ENCODE results near the gene HCAR2.
"Not testable (repeated sequence)": the region's sequence is repeated elsewhere in the genome, so short reads cannot be mapped to it uniquely, and the experiment has no call there.

Gene HCAR2

GRCh38 chr12:122716658-122717057, 13.5 kb upstream of the HCAR2 start, which contains the start of gene HCAR3:
HCAR3 (minus strand) TSS chr12:122716811; CDS start chr12:122716737, 74 bp downstream.
- not testable (repeated sequence) for DNase-seq (ENCODE audit: low read depth)

DNA sequence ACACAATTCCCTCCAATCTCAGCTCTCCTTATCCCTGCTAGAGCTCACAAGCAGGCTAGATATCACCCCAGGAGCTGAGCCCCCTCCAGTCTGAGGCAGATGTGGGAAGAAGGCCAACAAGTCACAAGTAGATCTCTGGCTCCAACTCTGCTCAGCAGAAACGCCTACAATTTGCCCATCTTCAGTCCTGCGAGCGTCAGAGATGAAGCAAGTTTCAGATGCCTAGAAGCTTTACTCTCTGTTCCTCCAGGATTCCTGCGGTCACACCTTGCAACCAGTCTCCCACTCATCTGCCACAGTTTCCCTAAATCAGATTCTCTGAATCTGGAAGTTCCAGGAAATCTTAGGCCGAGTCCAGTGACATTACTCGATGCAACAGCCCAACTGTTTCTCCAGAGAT, 12.1 kb upstream of the HCAR2 start:
- not testable (repeated sequence) for DNase-seq (ENCODE audit: low read depth)

DNA sequence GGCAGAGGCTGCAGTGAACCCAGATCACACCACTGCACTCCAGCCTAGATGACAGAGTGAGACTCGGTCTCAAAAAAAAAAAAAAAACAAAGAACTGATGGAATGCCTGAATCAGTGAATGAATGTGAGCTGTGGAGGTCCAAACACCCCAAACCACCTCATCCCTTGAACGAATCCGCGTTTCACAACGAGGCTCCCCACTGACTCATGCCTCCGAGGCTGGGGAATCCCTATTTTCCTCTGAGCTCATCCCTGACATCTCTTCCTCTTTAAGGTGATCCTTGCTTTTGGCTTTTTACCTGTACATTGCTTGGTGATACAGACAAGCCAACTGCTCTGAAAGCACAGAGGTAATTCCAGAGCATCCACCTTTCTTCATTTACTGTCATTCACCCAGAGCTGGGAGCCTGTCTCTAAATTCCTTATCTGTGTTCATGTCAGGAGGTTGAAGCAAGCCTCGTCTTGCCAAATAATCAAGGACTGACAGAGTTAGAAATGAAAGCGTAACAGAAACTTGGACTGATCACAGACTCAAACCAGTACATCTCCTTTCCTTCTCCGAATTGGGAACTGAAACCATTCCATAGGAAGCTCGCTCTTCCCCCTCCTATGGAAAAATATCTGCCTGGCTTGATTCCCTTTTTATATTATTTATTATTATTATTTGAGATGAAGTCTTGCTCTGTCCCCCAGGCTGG, 10.5 kb upstream of the HCAR2 start:
- not testable (repeated sequence) for DNase-seq (ENCODE audit: low read depth)

DNA sequence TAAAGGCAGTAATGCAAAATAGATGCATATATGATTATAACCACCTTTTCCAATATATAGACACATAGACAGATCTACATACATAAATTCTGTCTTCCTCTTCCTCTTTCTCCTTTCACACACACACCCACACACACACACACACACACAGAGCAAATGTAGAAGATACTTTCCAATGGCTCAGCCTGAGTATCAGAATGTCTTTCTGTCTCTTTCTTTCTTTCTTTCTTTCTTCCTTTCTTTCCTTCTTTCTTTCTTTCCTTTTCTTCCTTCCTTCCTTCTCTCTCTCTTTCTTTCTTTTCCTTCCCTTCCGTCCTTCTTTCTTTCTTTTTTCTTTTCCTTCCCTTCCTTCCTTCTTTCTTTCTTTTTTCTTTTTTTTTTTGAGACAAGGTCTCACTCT, 8.1 kb upstream of the HCAR2 start:
- not testable (repeated sequence) for DNase-seq (ENCODE audit: low read depth)

GRCh38 chr12:122710341-122710740, 7.2 kb upstream of the HCAR2 start:
- not testable (repeated sequence) for DNase-seq (ENCODE audit: low read depth)

GRCh38 chr12:122709287-122709686, 6.1 kb upstream of the HCAR2 start:
- DNase-seq (ENCODE audit: low read depth) = not testable (repeated sequence)

DNA sequence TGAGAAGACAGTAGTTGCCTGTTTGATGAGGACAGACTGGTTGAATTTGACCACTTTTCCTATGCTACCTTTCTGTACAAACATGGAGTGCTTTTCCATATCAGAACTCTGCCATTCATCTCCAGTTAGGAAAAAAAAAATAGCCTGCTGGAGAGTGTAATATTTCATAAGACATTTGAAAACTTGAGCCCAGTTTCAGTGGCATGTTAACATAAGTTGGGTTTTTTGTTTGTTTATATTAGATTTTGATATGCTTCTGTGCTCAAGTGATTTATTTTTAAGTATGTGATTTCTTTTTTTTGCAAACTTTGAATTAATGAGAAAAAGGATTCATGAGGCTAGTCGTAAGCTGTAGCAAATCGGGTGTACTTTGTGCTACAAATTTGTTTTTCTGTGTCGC, 684 bp upstream of the HCAR2 start:
- DNase-seq (ENCODE audit: low read depth) = not testable (repeated sequence)

- DNase-seq (ENCODE audit: low read depth) = not testable (repeated sequence)
Measured at GRCh38 chr12:122701481-122701880, 1.7 kb downstream of the HCAR2 start.

GRCh38 chr12:122700038-122700710, 3.0 kb downstream of the HCAR2 start:
- not testable (repeated sequence) for DNase-seq (ENCODE audit: low read depth)

DNA sequence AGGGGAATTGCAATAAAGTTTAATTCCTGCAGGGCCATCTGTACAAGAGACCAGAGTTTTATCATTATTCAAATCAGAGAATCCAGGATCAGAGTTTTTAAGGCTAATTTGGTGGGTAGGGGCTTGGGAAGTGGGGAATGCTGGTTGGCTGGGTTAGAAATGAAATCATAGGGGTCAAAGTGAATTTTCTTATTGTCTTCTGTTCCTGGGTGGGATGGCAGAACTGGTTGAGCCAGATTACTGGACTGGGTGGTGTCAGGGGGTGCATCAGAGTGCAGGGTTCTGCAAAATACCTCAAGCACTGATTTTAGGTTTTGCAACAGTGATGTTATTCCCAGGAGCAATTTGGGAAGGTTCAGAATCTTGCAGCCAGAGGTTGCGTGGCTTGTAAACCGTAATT, 6.2 kb downstream of the HCAR2 start:
- not testable (repeated sequence) for DNase-seq (ENCODE audit: low read depth)

- DNase-seq (ENCODE audit: low read depth) = no peak
Measured at GRCh38 chr12:122691566-122691965, 11.6 kb downstream of the HCAR2 start.

DNA sequence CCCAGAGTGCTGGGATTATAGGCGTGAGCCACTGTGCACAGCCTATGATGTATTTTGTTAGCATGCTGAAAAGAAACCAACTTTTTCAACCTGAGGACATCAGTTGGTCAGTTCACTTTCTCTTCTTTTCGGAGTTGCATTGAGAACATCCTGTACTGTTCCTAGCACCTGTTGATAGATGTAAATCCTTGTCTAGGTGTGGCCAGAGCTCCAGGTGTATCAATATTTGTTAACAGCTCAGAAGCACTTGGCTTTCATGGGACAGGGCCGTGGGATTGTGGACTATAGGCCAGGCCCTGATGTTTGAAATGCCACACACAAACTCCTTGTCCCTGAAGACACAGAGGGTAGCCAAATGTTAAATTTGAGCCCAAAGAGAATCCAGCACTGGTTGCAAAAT, 14.9 kb downstream of the HCAR2 start:
- DNase-seq (ENCODE audit: low read depth) = no peak

- no peak for DNase-seq (ENCODE audit: low read depth)
Measured at GRCh38 chr12:122687086-122687485, 16.1 kb downstream of the HCAR2 start.

GRCh38 chr12:122686538-122686937, 16.6 kb downstream of the HCAR2 start:
- DNase-seq (ENCODE audit: low read depth) = no peak

GRCh38 chr12:122684297-122684813, 18.8 kb downstream of the HCAR2 start:
- no peak for DNase-seq (ENCODE audit: low read depth)

GRCh38 chr12:122681814-122682213, 21.3 kb downstream of the HCAR2 start:
- no peak for DNase-seq (ENCODE audit: low read depth)

- DNase-seq (ENCODE audit: low read depth) = not testable (repeated sequence)
Measured at GRCh38 chr12:122680989-122681388, 22.2 kb downstream of the HCAR2 start.

DNA sequence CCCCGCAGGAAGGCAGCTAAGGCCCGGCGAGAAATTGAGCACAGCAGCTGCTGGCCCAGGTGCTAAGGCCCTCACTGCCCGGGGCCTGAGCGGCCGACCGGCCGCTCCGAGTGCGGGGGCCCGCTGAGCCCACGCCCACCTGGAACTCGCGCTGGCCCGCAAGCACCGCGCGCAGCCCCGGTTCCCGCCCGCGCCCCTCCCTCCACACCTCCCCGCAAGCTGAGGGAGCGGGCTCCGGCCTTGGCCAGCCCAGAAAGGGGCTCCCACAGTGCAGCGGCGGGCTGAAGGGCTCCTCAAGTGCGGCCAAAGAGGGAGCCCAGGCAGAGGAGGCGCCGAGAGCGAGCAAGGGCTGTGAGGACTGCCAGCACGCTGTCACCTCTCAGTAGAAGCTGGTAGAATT, 26.4 kb downstream of the HCAR2 start:
- not testable (repeated sequence) for DNase-seq (ENCODE audit: low read depth)

- not testable (repeated sequence) for DNase-seq (ENCODE audit: low read depth)
Measured at GRCh38 chr12:122676015-122676414, 27.1 kb downstream of the HCAR2 start.

DNA sequence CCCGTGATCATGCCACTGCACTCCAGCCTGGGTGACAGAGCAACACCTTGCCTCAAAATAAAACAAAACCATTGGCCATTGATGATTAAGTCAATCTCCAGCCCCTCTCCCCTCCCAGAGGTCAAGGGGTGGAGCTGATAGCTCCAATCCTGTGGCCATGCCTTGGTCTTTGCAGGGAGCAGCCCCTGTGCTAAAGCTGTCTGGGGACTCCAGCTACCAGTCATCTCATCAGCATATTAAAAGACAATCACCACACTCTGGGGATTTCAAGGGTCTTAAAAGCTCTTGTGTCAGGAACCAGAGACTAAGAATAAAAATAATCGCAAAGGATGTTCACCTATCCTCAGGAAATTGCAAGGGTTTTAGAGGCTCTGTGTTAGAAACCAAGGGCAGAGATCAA, 30.6 kb downstream of the HCAR2 start:
- no peak for DNase-seq (ENCODE audit: low read depth)

DNA sequence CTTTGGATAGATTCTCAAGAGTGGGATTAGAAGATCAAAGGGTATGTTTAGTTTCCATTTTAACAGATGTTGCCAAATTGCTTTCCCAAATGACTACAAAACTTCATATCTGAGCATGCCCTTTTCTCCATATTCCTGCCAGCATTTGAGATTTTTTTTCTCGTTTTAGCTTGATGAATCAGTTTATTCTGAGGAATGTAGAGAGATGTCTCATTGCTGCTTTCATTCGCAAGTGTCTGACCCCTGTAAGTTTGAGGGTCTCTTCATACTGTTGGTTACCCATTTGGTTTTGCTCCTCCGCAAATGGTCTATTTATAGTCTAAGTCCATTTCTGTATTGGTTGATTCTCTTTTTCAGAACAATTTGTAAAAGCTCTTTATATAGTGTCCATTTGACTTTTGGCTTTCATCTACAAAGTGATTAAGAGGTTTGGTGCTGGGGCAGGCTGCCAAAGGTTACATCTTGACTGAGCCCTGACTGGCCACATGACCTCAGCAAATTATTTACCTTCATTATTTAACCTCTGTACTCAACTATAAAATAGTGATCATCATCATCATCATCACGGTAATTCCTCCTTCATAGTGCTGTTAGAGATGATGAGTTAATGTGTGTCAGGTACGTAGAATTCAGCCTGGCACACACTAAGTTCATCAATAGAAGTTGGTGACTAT, 33.6 kb downstream of the HCAR2 start:
- DNase-seq (ENCODE audit: low read depth) = no peak

- DNase-seq (ENCODE audit: low read depth) = no peak
Measured at GRCh38 chr12:122668268-122668667, 34.9 kb downstream of the HCAR2 start.

GRCh38 chr12:122665759-122666158, 37.4 kb downstream of the HCAR2 start:
- no peak for DNase-seq (ENCODE audit: low read depth)
